Measurements from ENCODE around the gene MAPT. TPM values are rescaled to one million over a fixed set of nuclear protein-coding genes. Genes with fewer than 3 reads are reported as not detected.

Gene MAPT
- total RNA-seq, 1 experiment from 2014 or later, result 37.5 TPM

DNA sequence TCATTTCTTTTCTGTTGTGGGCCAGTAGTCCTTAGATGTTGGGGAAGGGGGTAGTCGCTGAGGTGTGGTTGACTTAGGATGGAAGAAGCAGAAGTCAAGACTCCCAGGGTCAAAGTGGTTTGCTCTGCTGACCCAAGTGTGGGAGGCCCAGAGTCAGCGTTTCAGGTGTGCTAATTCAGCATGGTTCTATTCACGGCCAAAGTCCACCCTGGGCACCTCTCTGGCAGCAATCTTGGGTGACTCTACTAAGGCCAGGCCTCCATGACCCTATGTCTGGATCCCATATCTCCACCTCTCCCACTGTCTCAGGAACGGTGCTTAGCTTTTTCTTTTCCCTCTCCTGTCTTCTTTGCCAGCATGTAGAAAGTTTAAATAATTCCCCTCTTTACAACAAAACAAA lies 32.9 kb downstream of the MAPT start:
- ChIA-PET RAD21 (ENCODE audit: low non-redundant PET in 1 of 2, low total read pairs in 2 of 2, uncharacterized antibody in 2 of 2, unreplicated experiment in 2 of 2) (no interaction called here), POLR2A (no interaction called here), CTCF (no interaction called here)
- intact Hi-C loops (cut with micrococcal nuclease), result no loop called here
- Histone ChIP-seq H3K4me3 (replicated peaks in 1 of 2; ENCODE audit: low read depth in 1 of 2, low read length in 2 of 2) (no peak overlapping the region), H2AFZ (ENCODE audit: low read depth, low read length, poor library complexity, severe bottlenecking) (no peak overlapping the region), H3K9me3 (ENCODE audit: control insufficient read depth in 1 of 2, insufficient read depth in 1 of 2, low read depth in 1 of 2, low read length in 2 of 2) (no peaks in the 10 kb centered on the region), H4K20me1 (ENCODE audit: insufficient read depth) (no peaks in the 10 kb centered on the region), H3K9ac (ENCODE audit: low read length) (no peak overlapping the region), H3K79me2 (ENCODE audit: insufficient read depth, low read length) (no peaks in the 10 kb centered on the region), H3K4me2 (ENCODE audit: low read length) (no peak overlapping the region), H3K36me3 (ENCODE audit: control insufficient read depth in 1 of 2, insufficient read depth in 2 of 2, low read length in 2 of 2) (no peaks in the 10 kb centered on the region), H3K4me1 (ENCODE audit: control insufficient read depth in 1 of 2, insufficient read depth in 2 of 2, low read length in 2 of 2) (peaks cover 3 to 6% of the 10 kb centered on the region in 2 experiments; a peak in 3 of 4 replicates), H3K27me3 (ENCODE audit: insufficient read depth, low read length) (no peaks in the 10 kb centered on the region), H3K27ac (ENCODE audit: low read depth, low read length) (no peak overlapping the region), H3K9me2 (ENCODE audit: insufficient read depth) (no peaks in the 10 kb centered on the region)
- DNase-seq (ENCODE audit: low read depth, low spot score) (no peak), ATAC-seq (no peak; the same call in 1 of the 2 replicates)
- TF ChIP-seq YY1 (IDR thresholded peaks at IDR 0.05; ENCODE audit: extremely low read depth, insufficient replicate concordance, low read depth, low read length) (no peak), ZBTB33 (IDR thresholded peaks at IDR 0.05; ENCODE audit: extremely low read depth, insufficient replicate concordance, low read length) (no peak)
- BruUV-seq (replicated peaks), result no TSS peak

DNA sequence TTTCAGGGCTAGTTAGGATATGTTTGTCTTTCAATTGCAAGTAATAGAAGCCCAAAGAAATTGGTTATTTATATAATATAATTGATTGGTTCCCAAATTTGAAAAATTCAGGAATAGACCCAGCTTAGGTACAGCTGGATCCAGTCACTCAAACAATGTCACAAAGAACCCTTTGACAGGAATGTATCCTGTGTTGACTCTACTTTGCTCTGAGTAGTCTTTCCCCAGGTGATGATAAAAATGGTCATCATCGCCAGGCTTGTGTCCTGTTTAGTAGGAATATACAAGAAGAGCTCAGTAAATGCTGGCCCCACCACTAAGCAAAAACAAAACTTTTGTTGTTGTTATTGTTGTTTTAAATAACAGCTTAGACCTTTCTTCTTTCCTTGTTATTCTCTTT lies 35.0 kb downstream of the MAPT start:
- peaks cover 3 to 6% of the 10 kb centered on the region in 2 experiments; a peak in 3 of 4 replicates for H3K4me1 ChIP-seq (ENCODE audit: control insufficient read depth in 1 of 2, insufficient read depth in 2 of 2, low read length in 2 of 2)
- H3K27me3 ChIP-seq (ENCODE audit: insufficient read depth, low read length), result no peaks in the 10 kb centered on the region
- ChIA-PET RAD21 (ENCODE audit: low non-redundant PET in 1 of 2, low total read pairs in 2 of 2, uncharacterized antibody in 2 of 2, unreplicated experiment in 2 of 2) (no interaction called here), CTCF (interaction anchor here (1.5 kb wide), 1 partner anchor 20 kb away, joined by 4 read pairs; no protein-coding TSS in a partner anchor), POLR2A (no interaction called here)
- no peak for TF ChIP-seq CBX3 (IDR thresholded peaks at IDR 0.05; ENCODE audit: low read depth)
- TF ChIP-seq TCF7L2 (IDR thresholded peaks at IDR 0.05; ENCODE audit: borderline replicate concordance, extremely low read depth, insufficient read depth, insufficient read length), result no peak
- no peak for TF ChIP-seq ZBTB33 (IDR thresholded peaks at IDR 0.05; ENCODE audit: extremely low read depth, insufficient replicate concordance, low read length)
- no peak for TF ChIP-seq RAD21 (IDR thresholded peaks at IDR 0.05; ENCODE audit: low read depth)
- TF ChIP-seq, protein P1, sequence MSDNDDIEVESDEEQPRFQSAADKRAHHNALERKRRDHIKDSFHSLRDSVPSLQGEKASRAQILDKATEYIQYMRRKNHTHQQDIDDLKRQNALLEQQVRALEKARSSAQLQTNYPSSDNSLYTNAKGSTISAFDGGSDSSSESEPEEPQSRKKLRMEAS (IDR thresholded peaks at IDR 0.05), result no peak
- TF ChIP-seq ZNF274 (IDR thresholded peaks at IDR 0.05; ENCODE audit: low read depth, low read length), result no peak
- TF ChIP-seq EZH2 (IDR thresholded peaks at IDR 0.05), result no peak
- TF ChIP-seq ATF3 (IDR thresholded peaks at IDR 0.05), result no peak
- TF ChIP-seq REST (IDR thresholded peaks at IDR 0.05; ENCODE audit: low read depth), result no peak
- H3K4me3 ChIP-seq (replicated peaks in 1 of 2; ENCODE audit: low read depth in 1 of 2, low read length in 2 of 2), result no peak overlapping the region
- H3K36me3 ChIP-seq (ENCODE audit: control insufficient read depth in 1 of 2, insufficient read depth in 2 of 2, low read length in 2 of 2), result no peaks in the 10 kb centered on the region
- DNase-seq (ENCODE audit: low read depth, low spot score) (no peak), ATAC-seq (no peak)
- intact Hi-C loops (cut with micrococcal nuclease), result no loop called here
- no peak overlapping the region for H3K27ac ChIP-seq (ENCODE audit: low read depth, low read length)
- no peaks in the 10 kb centered on the region for H3K79me2 ChIP-seq (ENCODE audit: insufficient read depth, low read length)
- H2AFZ ChIP-seq (ENCODE audit: low read depth, low read length, poor library complexity, severe bottlenecking), result no peak overlapping the region
- BruUV-seq (replicated peaks), result no TSS peak
- H3K9ac ChIP-seq (ENCODE audit: low read length), result no peak overlapping the region
- H4K20me1 ChIP-seq (ENCODE audit: insufficient read depth), result no peaks in the 10 kb centered on the region
- no peaks in the 10 kb centered on the region for H3K9me2 ChIP-seq (ENCODE audit: insufficient read depth)
- no peaks in the 10 kb centered on the region for H3K9me3 ChIP-seq (ENCODE audit: control insufficient read depth in 1 of 2, insufficient read depth in 1 of 2, low read depth in 1 of 2, low read length in 2 of 2)
- H3K4me2 ChIP-seq (ENCODE audit: low read length), result no peak overlapping the region

Measured in HCT116 (cell line).